Measurements from ENCODE around the gene KIAA0586. TPM values are rescaled to one million over a fixed set of nuclear protein-coding genes. Genes with fewer than 3 reads are reported as not detected.

Gene KIAA0586
- total and polyA plus RNA-seq, 9 of the 15 experiments (the other 6 are each of a cell fraction or from before 2014, with no cell fraction given): 11.2 to 30.9 (median 22.6) TPM

- TF ChIP-seq E2F6 (IDR thresholded peaks at IDR 0.05; ENCODE audit: borderline replicate concordance in 1 of 2, extremely low read depth in 1 of 2, insufficient read depth in 1 of 2, insufficient read length in 1 of 2, low read depth in 1 of 2, low read length in 1 of 2, poor library complexity in 1 of 2, severe bottlenecking in 1 of 2) (peak; percentile 72 to 91), ZNF639 (CRISPR knock-in tag; conservative IDR thresholded peaks at IDR 0.05 in 1 of 2, IDR thresholded peaks at IDR 0.05 in 1 of 2) (no peak), RBM39 (optimal IDR thresholded peaks at IDR 0.05; ENCODE audit: low read depth, low read length) (no peak), BCL6 (CRISPR knock-in tag; IDR thresholded peaks at IDR 0.05) (no peak), MEF2D (tag; conservative IDR thresholded peaks at IDR 0.05; ENCODE audit: low read depth) (no peak), CREB5 (CRISPR knock-in tag; IDR thresholded peaks at IDR 0.05) (no peak), GABPA (tag; conservative IDR thresholded peaks at IDR 0.05; ENCODE audit: low read depth) (peak; percentile 50), RBFOX2 (IDR thresholded peaks at IDR 0.05; ENCODE audit: low read depth, low read length) (peak; percentile 65)
- TF ChIP-seq, protein P1, sequence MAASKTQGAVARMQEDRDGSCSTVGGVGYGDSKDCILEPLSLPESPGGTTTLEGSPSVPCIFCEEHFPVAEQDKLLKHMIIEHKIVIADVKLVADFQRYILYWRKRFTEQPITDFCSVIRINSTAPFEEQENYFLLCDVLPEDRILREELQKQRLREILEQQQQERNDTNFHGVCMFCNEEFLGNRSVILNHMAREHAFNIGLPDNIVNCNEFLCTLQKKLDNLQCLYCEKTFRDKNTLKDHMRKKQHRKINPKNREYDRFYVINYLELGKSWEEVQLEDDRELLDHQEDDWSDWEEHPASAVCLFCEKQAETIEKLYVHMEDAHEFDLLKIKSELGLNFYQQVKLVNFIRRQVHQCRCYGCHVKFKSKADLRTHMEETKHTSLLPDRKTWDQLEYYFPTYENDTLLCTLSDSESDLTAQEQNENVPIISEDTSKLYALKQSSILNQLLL (CRISPR knock-in tag; IDR thresholded peaks at IDR 0.05; ENCODE audit: borderline replicate concordance): no peak
- TF ChIP-seq, protein P2, sequence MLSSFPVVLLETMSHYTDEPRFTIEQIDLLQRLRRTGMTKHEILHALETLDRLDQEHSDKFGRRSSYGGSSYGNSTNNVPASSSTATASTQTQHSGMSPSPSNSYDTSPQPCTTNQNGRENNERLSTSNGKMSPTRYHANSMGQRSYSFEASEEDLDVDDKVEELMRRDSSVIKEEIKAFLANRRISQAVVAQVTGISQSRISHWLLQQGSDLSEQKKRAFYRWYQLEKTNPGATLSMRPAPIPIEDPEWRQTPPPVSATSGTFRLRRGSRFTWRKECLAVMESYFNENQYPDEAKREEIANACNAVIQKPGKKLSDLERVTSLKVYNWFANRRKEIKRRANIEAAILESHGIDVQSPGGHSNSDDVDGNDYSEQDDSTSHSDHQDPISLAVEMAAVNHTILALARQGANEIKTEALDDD (IDR thresholded peaks at IDR 0.05): no peak
- TF ChIP-seq, protein P3, sequence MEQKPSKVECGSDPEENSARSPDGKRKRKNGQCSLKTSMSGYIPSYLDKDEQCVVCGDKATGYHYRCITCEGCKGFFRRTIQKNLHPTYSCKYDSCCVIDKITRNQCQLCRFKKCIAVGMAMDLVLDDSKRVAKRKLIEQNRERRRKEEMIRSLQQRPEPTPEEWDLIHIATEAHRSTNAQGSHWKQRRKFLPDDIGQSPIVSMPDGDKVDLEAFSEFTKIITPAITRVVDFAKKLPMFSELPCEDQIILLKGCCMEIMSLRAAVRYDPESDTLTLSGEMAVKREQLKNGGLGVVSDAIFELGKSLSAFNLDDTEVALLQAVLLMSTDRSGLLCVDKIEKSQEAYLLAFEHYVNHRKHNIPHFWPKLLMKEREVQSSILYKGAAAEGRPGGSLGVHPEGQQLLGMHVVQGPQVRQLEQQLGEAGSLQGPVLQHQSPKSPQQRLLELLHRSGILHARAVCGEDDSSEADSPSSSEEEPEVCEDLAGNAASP (IDR thresholded peaks at IDR 0.05): no peak
- TF ChIP-seq, protein P4, sequence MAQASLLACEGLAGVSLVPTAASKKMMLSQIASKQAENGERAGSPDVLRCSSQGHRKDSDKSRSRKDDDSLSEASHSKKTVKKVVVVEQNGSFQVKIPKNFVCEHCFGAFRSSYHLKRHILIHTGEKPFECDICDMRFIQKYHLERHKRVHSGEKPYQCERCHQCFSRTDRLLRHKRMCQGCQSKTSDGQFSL (CRISPR knock-in tag; IDR thresholded peaks at IDR 0.05): no peak
- TF ChIP-seq, protein P4 (tag; IDR thresholded peaks at IDR 0.05): no peak
These were observed 31.4 kb upstream of the KIAA0586 start, which contains the start of gene TOMM20L (continued) for GRCh38 chr14:58395812-58396788.
